ENCODE results near the gene PLK5. TPM values are rescaled to one million over a fixed set of nuclear protein-coding genes. Genes with fewer than 3 reads are reported as not detected.

PLK5 gene
- polyA plus RNA-seq, 1 donor from 2014 or later, result 3.6 TPM

- H3K36me3 ChIP-seq (ENCODE audit: insufficient read depth, low read length), result peaks cover 7% of the 10 kb centered on the region
- no peak overlapping the region for H3K4me2 ChIP-seq (ENCODE audit: low read length)
Observed at GRCh38 chr19:1580957-1581356, 57.1 kb downstream of the PLK5 start.

GRCh38 chr19:1582201-1582600, 58.3 kb downstream of the PLK5 start:
- no peak overlapping the region for H3K27ac ChIP-seq (ENCODE audit: low read length)
- H3K9ac ChIP-seq (ENCODE audit: low read length), result no peak overlapping the region
- no peaks in the 10 kb centered on the region for H4K20me1 ChIP-seq (ENCODE audit: insufficient read depth)
- no peak overlapping the region for H2AFZ ChIP-seq (ENCODE audit: low read depth, low read length)
- no peaks in the 10 kb centered on the region for H3K9me2 ChIP-seq (ENCODE audit: insufficient read depth, low read length)
- peaks cover 7% of the 10 kb centered on the region for H3K36me3 ChIP-seq (ENCODE audit: insufficient read depth, low read length)
- peaks cover 12% of the 10 kb centered on the region for H3K79me2 ChIP-seq (replicated peaks; ENCODE audit: insufficient read depth, low read length)
- H3K9me3 ChIP-seq (ENCODE audit: low read length), result no peaks in the 10 kb centered on the region
- H3K4me2 ChIP-seq (ENCODE audit: low read length), result no peak overlapping the region
- H3K4me3 ChIP-seq (ENCODE audit: low read length), result no peak overlapping the region
- H3K27me3 ChIP-seq (ENCODE audit: insufficient read depth, low read depth, low read length), result no peaks in the 10 kb centered on the region
- no peaks in the 10 kb centered on the region for H3F3A ChIP-seq (ENCODE audit: insufficient read depth, low read length, poor library complexity, severe bottlenecking)
- TF ChIP-seq RAD21 (conservative IDR thresholded peaks at IDR 0.05) (no peak), EP300 (conservative IDR thresholded peaks at IDR 0.05; ENCODE audit: poor library complexity, severe bottlenecking) (no peak), MXI1 (conservative IDR thresholded peaks at IDR 0.05; ENCODE audit: poor library complexity, severe bottlenecking) (no peak), SMC3 (conservative IDR thresholded peaks at IDR 0.05; ENCODE audit: poor library complexity) (no peak), TAF1 (IDR thresholded peaks at IDR 0.05; ENCODE audit: low read depth) (no peak), REST (IDR thresholded peaks at IDR 0.05; ENCODE audit: borderline replicate concordance) (no peak), POLR2AphosphoS5 (IDR thresholded peaks at IDR 0.05) (no peak)
- TF ChIP-seq, protein P1, sequence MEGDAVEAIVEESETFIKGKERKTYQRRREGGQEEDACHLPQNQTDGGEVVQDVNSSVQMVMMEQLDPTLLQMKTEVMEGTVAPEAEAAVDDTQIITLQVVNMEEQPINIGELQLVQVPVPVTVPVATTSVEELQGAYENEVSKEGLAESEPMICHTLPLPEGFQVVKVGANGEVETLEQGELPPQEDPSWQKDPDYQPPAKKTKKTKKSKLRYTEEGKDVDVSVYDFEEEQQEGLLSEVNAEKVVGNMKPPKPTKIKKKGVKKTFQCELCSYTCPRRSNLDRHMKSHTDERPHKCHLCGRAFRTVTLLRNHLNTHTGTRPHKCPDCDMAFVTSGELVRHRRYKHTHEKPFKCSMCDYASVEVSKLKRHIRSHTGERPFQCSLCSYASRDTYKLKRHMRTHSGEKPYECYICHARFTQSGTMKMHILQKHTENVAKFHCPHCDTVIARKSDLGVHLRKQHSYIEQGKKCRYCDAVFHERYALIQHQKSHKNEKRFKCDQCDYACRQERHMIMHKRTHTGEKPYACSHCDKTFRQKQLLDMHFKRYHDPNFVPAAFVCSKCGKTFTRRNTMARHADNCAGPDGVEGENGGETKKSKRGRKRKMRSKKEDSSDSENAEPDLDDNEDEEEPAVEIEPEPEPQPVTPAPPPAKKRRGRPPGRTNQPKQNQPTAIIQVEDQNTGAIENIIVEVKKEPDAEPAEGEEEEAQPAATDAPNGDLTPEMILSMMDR (IDR thresholded peaks at IDR 0.05; ENCODE audit: poor library complexity, severe bottlenecking), result no peak

More at GRCh38 chr19:1580957-1581356, 57.1 kb downstream of the PLK5 start:
- H4K20me1 ChIP-seq (ENCODE audit: insufficient read depth), result no peaks in the 10 kb centered on the region
- peaks cover 5% of the 10 kb centered on the region for H3K79me2 ChIP-seq (replicated peaks; ENCODE audit: insufficient read depth, low read length)
- no peaks in the 10 kb centered on the region for H3K9me2 ChIP-seq (ENCODE audit: insufficient read depth, low read length)
- H3F3A ChIP-seq (ENCODE audit: insufficient read depth, low read length, poor library complexity, severe bottlenecking), result no peaks in the 10 kb centered on the region
- no peak overlapping the region for H3K4me3 ChIP-seq (ENCODE audit: low read length)
- H2AFZ ChIP-seq (ENCODE audit: low read depth, low read length), result no peak overlapping the region
- no peak overlapping the region for H3K27ac ChIP-seq (ENCODE audit: low read length)
- no peaks in the 10 kb centered on the region for H3K9me3 ChIP-seq (ENCODE audit: low read length)
- H3K9ac ChIP-seq (ENCODE audit: low read length), result no peak overlapping the region
- TF ChIP-seq EP300 (conservative IDR thresholded peaks at IDR 0.05; ENCODE audit: poor library complexity, severe bottlenecking) (no peak), RAD21 (conservative IDR thresholded peaks at IDR 0.05) (no peak), EZH2 (IDR thresholded peaks at IDR 0.05; ENCODE audit: borderline replicate concordance, insufficient read depth, low read length, poor library complexity, severe bottlenecking) (no peak), REST (IDR thresholded peaks at IDR 0.05; ENCODE audit: borderline replicate concordance) (no peak), SMC3 (conservative IDR thresholded peaks at IDR 0.05; ENCODE audit: poor library complexity) (no peak), MXI1 (conservative IDR thresholded peaks at IDR 0.05; ENCODE audit: poor library complexity, severe bottlenecking) (no peak), TAF1 (IDR thresholded peaks at IDR 0.05; ENCODE audit: low read depth) (no peak), POLR2AphosphoS5 (IDR thresholded peaks at IDR 0.05) (no peak)
- TF ChIP-seq, protein P1 (IDR thresholded peaks at IDR 0.05; ENCODE audit: poor library complexity, severe bottlenecking), result no peak
- no peaks in the 10 kb centered on the region for H3K27me3 ChIP-seq (ENCODE audit: insufficient read depth, low read depth, low read length)
